BE2C (cell line): Measurements from ENCODE around the gene TOP1.

ENCODE experiments used
- DNase-seq: peaks from one replicate; pipeline ENCODE4 v3.0.0-alpha.2; 2020
- H3K27me3 ChIP-seq: fragments of 250-450 bp; sonication (Bioruptor Pico); 2 replicates; pipeline ENCODE4 v1.5.1; 2020; ENCODE audit warnings: mild to moderate bottlenecking
- H3K36me3 ChIP-seq: fragments of 250-450 bp; sonication (Bioruptor Pico); 2 replicates; pipeline ENCODE4 v1.5.1; 2020; ENCODE audit warnings: mild to moderate bottlenecking
- H3K4me1 ChIP-seq: fragments of 250-450 bp; sonication (Bioruptor Pico); 2 replicates; pipeline ENCODE4 v1.5.1; 2020
- H3K4me3 ChIP-seq: 2 replicates; pipeline ENCODE4 v1.5.1; 2011; ENCODE audit warnings: low read depth, low read length
- H3K9me3 ChIP-seq: fragments of 250-450 bp; sonication (Bioruptor Pico); 2 replicates; pipeline ENCODE4 v1.5.1; 2020
- CTCF ChIP-seq: IDR thresholded peaks from 2 replicates; pipeline ENCODE4 v1.5.1; 2012; ENCODE audit warnings: mild to moderate bottlenecking, low read depth, low read length

Gene TOP1

GRCh38 chr20:41055679-41056078 lies 27.1 kb downstream of the TOP1 start:
- TF ChIP-seq CTCF, result no peak
- H3K36me3 ChIP-seq, result peaks cover 1% of the 10 kb centered on the region

GRCh38 chr20:41057999-41058673 lies 29.5 kb downstream of the TOP1 start:
- H3K9me3 ChIP-seq, result no peaks in the 10 kb centered on the region
- H3K4me3 ChIP-seq, result 0 out of 2 replicates have a peak overlapping the region, but pooled peaks have one; percentile 2
- no peak for TF ChIP-seq CTCF
- no peaks in the 10 kb centered on the region for H3K27me3 ChIP-seq
- DNase-seq, result peak; percentile 79
- peaks cover 24% of the 10 kb centered on the region for H3K4me1 ChIP-seq
- H3K36me3 ChIP-seq, result peaks cover 23% of the 10 kb centered on the region

More at GRCh38 chr20:41055679-41056078, 27.1 kb downstream of the TOP1 start:
- no peak for DNase-seq
- Histone ChIP-seq H3K4me1 (peaks cover 27% of the 10 kb centered on the region), H3K4me3 (no peak overlapping the region), H3K9me3 (no peaks in the 10 kb centered on the region), H3K27me3 (no peaks in the 10 kb centered on the region)

- no peak overlapping the region for H3K4me3 ChIP-seq
- no peaks in the 10 kb centered on the region for H3K9me3 ChIP-seq
- no peak for DNase-seq
- peaks cover 24% of the 10 kb centered on the region for H3K4me1 ChIP-seq
- TF ChIP-seq CTCF, result no peak
- H3K27me3 ChIP-seq, result no peaks in the 10 kb centered on the region
- peaks cover 30% of the 10 kb centered on the region for H3K36me3 ChIP-seq
Measured at GRCh38 chr20:41058674-41059635, 30.3 kb downstream of the TOP1 start.

GRCh38 chr20:41061155-41061554 lies 32.5 kb downstream of the TOP1 start:
- no peak for TF ChIP-seq CTCF
- Histone ChIP-seq H3K4me3 (no peak overlapping the region), H3K9me3 (no peaks in the 10 kb centered on the region), H3K4me1 (peaks cover 11% of the 10 kb centered on the region), H3K27me3 (no peaks in the 10 kb centered on the region), H3K36me3 (peaks cover 49% of the 10 kb centered on the region)
- no peak for DNase-seq

DNA sequence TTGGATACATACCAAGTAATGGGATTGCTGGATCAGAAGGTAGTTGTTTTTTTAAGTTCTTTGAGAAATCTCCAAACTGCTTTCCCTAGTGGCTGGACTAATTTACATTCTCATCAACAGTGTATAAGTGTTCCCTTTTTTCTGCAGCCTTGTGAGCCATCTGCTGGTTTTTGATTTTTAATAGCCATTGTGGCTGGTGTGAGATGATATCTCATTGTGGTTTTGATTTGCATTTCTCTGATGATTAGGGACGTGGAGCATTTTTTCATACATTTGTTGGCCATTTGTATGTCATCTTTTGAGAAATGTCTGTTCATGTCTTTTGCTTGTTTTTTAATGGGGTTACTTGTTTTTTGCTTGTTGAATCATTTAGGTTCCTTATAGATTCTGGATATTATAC lies 34.8 kb downstream of the TOP1 start:
- H3K4me3 ChIP-seq, result no peak overlapping the region
- peaks cover 58% of the 10 kb centered on the region for H3K36me3 ChIP-seq
- no peak for TF ChIP-seq CTCF
- no peaks in the 10 kb centered on the region for H3K27me3 ChIP-seq
- no peaks in the 10 kb centered on the region for H3K9me3 ChIP-seq
- DNase-seq, result no peak
- H3K4me1 ChIP-seq, result peaks cover 6% of the 10 kb centered on the region

DNA sequence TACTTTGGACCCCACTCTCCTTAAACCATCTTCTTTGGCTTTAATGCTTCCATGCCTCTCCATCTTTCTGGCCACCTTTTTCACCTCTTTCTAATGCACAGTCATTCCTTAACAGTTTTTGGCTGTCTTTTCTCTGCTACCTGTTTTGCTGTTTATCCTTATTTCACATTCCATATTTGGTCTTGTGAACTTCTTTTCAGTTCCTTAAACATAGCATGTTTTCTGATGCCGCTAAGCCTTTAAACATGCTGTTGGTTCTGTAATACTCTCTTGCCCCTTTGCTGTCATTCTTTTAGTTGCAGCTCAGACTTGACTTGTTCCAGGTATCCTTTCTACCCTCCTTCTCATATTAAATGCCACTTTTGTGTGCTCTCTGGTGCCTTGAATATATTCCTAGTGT lies 35.8 kb downstream of the TOP1 start:
- peaks cover 67% of the 10 kb centered on the region for H3K36me3 ChIP-seq
- no peaks in the 10 kb centered on the region for H3K9me3 ChIP-seq
- TF ChIP-seq CTCF, result no peak
- DNase-seq, result no peak
- H3K4me3 ChIP-seq, result no peak overlapping the region
- no peaks in the 10 kb centered on the region for H3K27me3 ChIP-seq
- H3K4me1 ChIP-seq, result no peaks in the 10 kb centered on the region
